C4-2B (cell line): ENCODE results near the gene SFXN1.

ENCODE experiments used
- ZFX ChIP-seq: fragments of 450-650 bp; IDR thresholded peaks from 2 replicates; pipeline ENCODE4 v1.6.1; 2017
- TF ChIP-seq, protein P1 (sequence below): fragments of 450-650 bp; conservative IDR thresholded peaks from 2 replicates; pipeline ENCODE4 v1.5.1; 2017; ENCODE audit warnings: mild to moderate bottlenecking

DNA sequence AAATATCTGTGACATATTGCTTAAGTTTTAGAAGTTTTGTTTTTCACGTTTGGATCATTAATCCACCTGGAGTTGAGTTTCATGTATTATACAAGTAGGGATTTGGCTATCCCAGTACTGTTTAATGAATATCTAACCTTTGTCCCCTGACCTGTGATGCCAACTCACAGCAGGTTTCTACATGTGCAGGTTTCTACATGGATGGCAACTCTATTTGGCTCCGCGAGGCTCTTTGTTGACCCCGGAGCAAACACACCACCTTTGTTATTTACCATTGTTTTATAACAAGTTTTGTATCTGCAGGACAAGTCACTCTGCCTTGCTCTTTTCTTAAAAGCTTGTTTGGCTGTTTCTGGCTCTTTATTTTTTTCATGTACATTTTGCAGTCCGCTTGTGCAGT, 920 bp upstream of the SFXN1 start:
- TF ChIP-seq, protein P1, sequence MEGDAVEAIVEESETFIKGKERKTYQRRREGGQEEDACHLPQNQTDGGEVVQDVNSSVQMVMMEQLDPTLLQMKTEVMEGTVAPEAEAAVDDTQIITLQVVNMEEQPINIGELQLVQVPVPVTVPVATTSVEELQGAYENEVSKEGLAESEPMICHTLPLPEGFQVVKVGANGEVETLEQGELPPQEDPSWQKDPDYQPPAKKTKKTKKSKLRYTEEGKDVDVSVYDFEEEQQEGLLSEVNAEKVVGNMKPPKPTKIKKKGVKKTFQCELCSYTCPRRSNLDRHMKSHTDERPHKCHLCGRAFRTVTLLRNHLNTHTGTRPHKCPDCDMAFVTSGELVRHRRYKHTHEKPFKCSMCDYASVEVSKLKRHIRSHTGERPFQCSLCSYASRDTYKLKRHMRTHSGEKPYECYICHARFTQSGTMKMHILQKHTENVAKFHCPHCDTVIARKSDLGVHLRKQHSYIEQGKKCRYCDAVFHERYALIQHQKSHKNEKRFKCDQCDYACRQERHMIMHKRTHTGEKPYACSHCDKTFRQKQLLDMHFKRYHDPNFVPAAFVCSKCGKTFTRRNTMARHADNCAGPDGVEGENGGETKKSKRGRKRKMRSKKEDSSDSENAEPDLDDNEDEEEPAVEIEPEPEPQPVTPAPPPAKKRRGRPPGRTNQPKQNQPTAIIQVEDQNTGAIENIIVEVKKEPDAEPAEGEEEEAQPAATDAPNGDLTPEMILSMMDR, result no peak
- no peak for TF ChIP-seq ZFX
